ENCODE results near the gene SYNPO2.

The SYNPO2 gene

GRCh38 chr4:119080721-119081541 lies 192.3 kb downstream of the SYNPO2 start:
- DNase-seq = no peak

DNA sequence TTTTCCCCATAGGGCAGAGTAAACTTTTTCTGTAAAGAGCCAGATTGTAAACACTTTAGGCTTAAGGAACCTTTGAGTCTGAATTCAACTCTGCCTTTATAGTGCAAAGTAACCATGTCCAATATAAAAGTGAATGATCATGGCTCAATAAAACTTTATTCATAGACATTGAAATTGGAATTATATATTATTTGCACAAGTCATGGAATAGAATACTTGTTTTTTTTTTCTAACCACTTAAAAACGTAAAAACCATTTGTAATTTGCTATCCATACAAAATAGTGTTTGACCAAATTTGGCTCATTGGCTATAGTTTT lies 192.8 kb downstream of the SYNPO2 start:
- no peak for DNase-seq

DNA sequence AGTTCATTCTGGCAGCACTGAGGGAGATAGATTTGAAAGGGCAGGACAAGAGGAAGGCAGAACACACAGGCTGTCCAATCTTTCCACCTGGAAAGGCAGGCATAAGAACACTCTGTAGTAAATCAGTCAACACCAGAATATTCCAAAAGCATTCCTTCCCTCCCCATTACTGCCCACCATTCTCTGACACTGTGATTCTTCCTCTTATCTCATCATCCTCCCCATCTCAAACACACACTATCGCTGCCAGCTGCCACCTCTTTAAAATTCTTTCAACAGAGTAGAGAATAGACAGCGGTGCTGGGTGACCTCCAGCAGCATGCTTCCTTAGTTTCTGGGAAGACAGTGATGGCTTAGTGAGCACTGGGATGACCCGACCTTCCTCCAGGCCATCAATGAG lies 193.3 kb downstream of the SYNPO2 start:
- no peak for DNase-seq

GRCh38 chr4:119082661-119083060 lies 194.0 kb downstream of the SYNPO2 start:
- no peak for DNase-seq

DNA sequence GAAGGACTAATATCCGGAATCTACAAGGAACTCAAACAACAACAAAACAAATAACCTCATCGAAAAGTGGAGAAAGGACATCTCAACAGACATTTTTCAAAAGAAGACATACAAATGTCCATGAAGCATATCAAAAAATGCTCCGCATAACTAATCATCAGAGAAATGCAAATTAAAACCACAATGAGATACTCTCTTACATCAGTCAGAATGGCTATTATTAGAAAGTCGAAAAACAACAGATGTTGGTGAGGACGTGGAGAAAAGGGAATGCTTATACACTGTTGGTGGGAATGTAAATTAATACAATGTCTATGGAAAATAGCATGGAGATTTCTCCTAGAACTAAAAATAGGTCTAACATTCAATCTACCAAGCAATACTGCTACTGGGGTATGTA lies 195.9 kb downstream of the SYNPO2 start:
- no peak for DNase-seq

DNA sequence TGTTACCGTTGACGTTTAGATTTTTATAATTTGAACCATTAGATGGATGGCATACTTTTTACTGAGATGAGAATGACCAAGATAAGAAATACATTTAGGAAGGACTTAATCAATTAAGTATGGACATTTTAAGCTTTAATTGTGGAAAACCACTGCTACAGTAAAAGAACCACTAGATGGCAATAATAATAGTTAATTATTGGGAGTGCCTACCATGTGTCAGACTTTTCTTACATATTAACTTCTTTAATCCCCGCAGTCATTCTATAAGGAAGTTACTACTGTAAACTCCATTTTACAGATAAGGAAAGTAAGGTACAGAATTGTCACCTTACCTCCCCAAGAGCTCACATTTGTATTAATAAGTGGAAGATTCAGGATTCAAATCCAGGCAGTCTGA lies 198.5 kb downstream of the SYNPO2 start:
- no peak for DNase-seq

DNA sequence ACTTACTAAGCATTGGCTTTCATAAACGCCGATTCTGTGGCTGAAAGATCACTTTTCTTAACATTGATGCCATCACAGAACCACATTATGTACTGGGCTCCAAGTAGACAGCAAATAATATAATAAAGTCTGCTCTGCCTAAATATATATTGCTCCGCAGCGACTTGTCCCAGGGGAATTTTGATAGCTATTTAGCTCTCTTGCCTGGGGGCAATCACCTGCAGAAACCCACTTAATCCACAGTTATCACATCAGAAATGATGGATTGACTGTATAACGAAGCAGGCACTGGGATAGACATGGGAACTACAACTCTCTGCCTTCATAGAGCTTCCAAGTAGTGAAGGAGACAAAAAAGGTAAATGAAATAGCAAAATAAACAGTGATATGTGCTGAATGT lies 199.0 kb downstream of the SYNPO2 start:
- DNase-seq = no peak

GRCh38 chr4:119093042-119093827 lies 204.6 kb downstream of the SYNPO2 start:
- no peak for DNase-seq

DNA sequence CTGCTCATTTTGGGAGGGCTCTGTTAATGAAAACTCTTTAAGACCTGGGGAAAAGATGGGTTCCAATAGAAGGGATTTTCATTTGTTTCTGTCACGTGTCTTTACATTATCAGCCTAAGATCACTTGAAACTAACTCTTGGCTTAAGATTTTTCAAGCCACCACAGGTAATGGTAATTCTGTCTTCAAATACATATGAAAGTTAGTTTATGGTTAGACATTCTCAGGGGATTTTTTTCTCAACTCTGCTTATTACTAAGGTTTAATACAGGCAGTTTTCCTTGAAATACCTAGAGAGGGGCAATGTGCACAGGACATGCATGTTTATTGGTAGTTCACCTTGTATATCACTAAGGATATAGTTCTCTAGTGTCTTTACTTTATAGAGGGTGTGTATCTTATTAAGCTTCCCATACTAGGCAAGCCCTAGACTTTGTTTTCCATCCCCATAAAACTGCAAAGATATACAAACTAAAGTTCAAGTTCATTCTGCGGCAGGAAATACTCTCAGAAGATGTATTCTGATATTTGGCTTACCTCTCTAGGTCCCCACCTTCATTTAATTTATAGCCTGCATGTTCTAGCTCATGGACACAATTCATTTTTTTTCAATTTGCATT lies 208.7 kb downstream of the SYNPO2 start:
- no peak for DNase-seq

DNA sequence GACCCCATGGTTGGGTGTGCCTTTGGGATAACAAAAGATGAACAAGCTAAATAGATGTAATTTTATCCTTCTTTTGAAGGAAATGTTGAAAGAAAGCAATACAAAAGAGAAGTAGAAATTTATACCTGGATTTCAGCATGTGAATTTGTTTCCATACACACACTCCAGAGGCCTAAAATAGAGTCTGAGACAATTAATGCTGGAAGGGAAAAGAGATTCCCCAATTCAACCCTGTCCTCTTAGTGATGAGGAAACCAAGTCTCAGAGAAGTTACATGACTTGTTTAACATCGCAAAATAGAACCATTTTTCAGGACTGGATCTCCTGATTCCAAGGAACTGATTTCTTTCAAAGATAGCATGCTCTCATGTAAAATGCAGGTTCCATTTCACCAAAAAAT lies 209.7 kb downstream of the SYNPO2 start:
- no peak for DNase-seq

GRCh38 chr4:119099227-119099810 lies 210.7 kb downstream of the SYNPO2 start:
- DNase-seq = peak; percentile 59

DNA sequence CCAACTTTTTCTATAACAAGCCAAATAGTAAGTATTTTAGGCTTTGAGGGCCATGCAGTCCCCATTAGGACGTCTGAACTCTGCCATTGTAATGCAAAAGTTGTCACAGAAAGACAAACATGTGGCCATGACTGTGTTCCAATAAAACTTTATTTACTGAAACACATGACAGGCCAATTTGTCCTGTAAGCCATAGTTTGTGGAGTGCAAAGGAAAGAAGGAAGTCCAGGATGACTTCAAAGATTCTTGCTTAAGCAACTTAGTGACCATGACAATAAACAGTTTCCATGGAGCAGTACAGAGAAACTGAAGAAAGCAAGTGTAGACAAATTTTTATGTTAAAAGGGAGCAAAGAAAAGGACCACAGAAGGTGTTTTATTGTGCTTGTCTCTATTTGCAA lies 212.0 kb downstream of the SYNPO2 start:
- DNase-seq = no peak

DNA sequence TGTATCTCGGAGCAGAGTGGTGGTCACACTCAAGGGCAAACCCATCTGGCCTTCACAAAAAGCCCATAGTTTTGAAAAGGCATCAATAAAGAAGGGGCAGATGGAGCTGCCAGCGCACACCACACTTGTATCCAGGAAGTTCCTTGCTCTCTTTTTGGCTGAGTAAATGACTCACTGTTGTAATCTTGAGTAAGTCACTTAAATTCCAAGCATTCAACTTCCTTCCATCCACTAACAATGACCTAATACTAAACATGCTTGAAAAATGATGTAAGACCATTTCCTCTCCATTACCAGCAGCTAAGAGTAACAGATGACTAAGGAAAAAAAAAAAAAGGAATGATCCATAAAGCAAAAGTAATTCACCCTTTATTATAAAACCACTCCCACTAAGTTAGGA lies 214.6 kb downstream of the SYNPO2 start:
- peak; percentile 91 for DNase-seq

GRCh38 chr4:119104644-119105273 lies 216.1 kb downstream of the SYNPO2 start:
- no peak for DNase-seq

DNA sequence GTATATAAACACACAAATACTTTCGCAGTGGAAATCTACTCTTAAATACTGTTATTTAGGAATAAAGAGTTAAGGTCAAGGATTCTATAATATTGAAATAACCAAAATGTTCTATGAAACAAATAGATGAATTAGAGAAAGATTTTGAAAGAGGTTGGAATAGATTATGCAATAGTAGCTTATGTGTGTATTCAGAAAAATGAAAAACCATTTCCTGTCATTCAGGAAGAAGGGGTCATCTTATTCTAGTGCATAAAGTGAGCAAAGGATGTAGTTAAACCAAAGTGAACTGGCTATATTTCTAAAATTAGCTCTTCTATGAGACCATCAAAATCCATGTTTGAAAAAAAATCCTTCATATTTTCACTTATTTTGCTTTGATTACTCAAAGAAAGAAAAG lies 217.0 kb downstream of the SYNPO2 start:
- no peak for DNase-seq

GRCh38 chr4:119106036-119107000 lies 217.7 kb downstream of the SYNPO2 start:
- no peak for DNase-seq

GRCh38 chr4:119110121-119110520 lies 221.5 kb downstream of the SYNPO2 start:
- no peak for DNase-seq
